Neural progenitor cell (in vitro differentiated cells): ENCODE results near the gene S100A7A.

ENCODE experiments used
- CTCF ChIP-seq: fragments of 200-600 bp; sonication (generic); IDR thresholded peaks from 2 replicates; pipeline ENCODE4 v1.5.1; 2017; ENCODE audit warnings: antibody characterized with exemption, mild to moderate bottlenecking
- EZH2 ChIP-seq: fragments of 200-600 bp; sonication (generic); IDR thresholded peaks from 2 replicates; pipeline ENCODE4 v1.6.1; 2017; ENCODE audit warnings: antibody characterized with exemption, mild to moderate bottlenecking, moderate library complexity
- EZH2phosphoT487 ChIP-seq: fragments of 200-600 bp; sonication (generic); IDR thresholded peaks from 2 replicates; pipeline ENCODE4 v1.6.1; 2017; ENCODE audit warnings: antibody characterized with exemption

- no peak for TF ChIP-seq EZH2
- TF ChIP-seq CTCF: no peak
- no peak for TF ChIP-seq EZH2phosphoT487
Measured at GRCh38 chr1:153392258-153392657, 24.1 kb upstream of the S100A7A start.
